ENCODE results near the gene PRDM16. TPM values are rescaled to one million over a fixed set of nuclear protein-coding genes. Genes with fewer than 3 reads are reported as not detected.

Gene PRDM16
- total RNA-seq, 1 experiment from 2014 or later: 6.1 TPM

DNA sequence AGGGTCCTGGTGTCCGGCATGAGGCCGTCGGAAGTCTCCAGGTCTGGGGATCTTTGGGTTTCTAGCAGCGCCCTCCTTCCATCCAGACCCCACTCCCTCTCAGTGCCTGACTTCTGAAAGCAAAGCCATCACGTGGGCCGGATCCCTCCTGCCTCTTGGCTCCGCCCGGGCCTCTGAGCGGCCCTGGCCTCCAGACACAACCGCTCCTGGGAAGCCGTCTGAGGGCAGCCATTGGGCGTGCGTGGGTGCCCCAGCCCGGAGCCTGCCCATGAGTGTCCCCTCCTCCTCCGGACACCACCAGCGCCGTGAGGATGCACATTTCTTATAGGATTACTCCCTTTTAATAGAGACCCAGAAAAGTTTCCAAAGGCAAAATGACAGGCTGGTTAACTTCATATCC is 248.5 kb downstream of the PRDM16 start (continued):
- TF ChIP-seq, protein P1, sequence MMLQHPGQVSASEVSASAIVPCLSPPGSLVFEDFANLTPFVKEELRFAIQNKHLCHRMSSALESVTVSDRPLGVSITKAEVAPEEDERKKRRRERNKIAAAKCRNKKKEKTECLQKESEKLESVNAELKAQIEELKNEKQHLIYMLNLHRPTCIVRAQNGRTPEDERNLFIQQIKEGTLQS (IDR thresholded peaks at IDR 0.05): no peak
- no peak for TF ChIP-seq JUND (IDR thresholded peaks at IDR 0.05)
- TF ChIP-seq, protein P2, sequence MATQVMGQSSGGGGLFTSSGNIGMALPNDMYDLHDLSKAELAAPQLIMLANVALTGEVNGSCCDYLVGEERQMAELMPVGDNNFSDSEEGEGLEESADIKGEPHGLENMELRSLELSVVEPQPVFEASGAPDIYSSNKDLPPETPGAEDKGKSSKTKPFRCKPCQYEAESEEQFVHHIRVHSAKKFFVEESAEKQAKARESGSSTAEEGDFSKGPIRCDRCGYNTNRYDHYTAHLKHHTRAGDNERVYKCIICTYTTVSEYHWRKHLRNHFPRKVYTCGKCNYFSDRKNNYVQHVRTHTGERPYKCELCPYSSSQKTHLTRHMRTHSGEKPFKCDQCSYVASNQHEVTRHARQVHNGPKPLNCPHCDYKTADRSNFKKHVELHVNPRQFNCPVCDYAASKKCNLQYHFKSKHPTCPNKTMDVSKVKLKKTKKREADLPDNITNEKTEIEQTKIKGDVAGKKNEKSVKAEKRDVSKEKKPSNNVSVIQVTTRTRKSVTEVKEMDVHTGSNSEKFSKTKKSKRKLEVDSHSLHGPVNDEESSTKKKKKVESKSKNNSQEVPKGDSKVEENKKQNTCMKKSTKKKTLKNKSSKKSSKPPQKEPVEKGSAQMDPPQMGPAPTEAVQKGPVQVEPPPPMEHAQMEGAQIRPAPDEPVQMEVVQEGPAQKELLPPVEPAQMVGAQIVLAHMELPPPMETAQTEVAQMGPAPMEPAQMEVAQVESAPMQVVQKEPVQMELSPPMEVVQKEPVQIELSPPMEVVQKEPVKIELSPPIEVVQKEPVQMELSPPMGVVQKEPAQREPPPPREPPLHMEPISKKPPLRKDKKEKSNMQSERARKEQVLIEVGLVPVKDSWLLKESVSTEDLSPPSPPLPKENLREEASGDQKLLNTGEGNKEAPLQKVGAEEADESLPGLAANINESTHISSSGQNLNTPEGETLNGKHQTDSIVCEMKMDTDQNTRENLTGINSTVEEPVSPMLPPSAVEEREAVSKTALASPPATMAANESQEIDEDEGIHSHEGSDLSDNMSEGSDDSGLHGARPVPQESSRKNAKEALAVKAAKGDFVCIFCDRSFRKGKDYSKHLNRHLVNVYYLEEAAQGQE (IDR thresholded peaks at IDR 0.05; ENCODE audit: low read depth): no peak
- no peak for TF ChIP-seq ZNF274 (IDR thresholded peaks at IDR 0.05; ENCODE audit: low read depth, low read length)
- TF ChIP-seq EZH2 (IDR thresholded peaks at IDR 0.05): no peak
- no peak for TF ChIP-seq EZH2phosphoT487 (IDR thresholded peaks at IDR 0.05; ENCODE audit: borderline replicate concordance)
- TF ChIP-seq CEBPB (IDR thresholded peaks at IDR 0.05; ENCODE audit: low read depth): no peak

DNA sequence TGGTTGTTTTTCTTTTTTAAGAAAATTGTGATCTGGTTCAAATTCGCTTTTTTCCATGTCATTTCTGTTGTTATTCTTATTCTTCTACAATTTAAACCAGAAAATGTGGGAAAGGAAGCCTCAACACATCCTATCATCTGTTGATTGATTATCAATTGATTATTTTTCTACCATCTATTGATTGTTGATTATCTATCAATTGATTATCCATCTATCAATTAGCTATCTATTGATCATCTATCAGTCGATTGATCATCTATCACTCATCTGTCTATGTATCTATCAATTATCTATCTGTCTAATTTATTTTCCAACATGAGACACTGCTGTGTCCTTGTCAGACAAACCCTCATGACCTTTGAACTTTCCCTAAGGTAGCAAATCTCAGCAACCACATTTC is 249.3 kb downstream of the PRDM16 start:
- no peak for ATAC-seq
- ChIA-PET POLR2A (no interaction called here), CTCF (no interaction called here), RAD21 (ENCODE audit: low non-redundant PET in 1 of 2, low total read pairs in 2 of 2, uncharacterized antibody in 2 of 2, unreplicated experiment in 2 of 2) (no interaction called here)
- H3K27ac ChIP-seq (ENCODE audit: low read depth, low read length): no peak overlapping the region
- H3K9ac ChIP-seq (ENCODE audit: low read length): no peak overlapping the region
- no peak overlapping the region for H2AFZ ChIP-seq (ENCODE audit: low read depth, low read length, poor library complexity, severe bottlenecking)
- no peaks in the 10 kb centered on the region for H3K9me2 ChIP-seq (ENCODE audit: insufficient read depth)
- H3K4me1 ChIP-seq (ENCODE audit: control insufficient read depth in 1 of 2, insufficient read depth in 2 of 2, low read length in 2 of 2): peaks cover 34 to 51% of the 10 kb centered on the region in 2 experiments
- BruUV-seq (replicated peaks): no TSS peak
- no peaks in the 10 kb centered on the region for H3K36me3 ChIP-seq (ENCODE audit: control insufficient read depth in 1 of 2, insufficient read depth in 2 of 2, low read length in 2 of 2)
- no peaks in the 10 kb centered on the region for H3K27me3 ChIP-seq (ENCODE audit: insufficient read depth, low read length)
- no peak for DNase-seq (ENCODE audit: low read depth, low spot score)
- no peak overlapping the region for H3K4me3 ChIP-seq (replicated peaks in 1 of 2; ENCODE audit: low read depth in 1 of 2, low read length in 2 of 2)
- intact Hi-C loops (cut with micrococcal nuclease): no loop called here
- H4K20me1 ChIP-seq (ENCODE audit: insufficient read depth): no peaks in the 10 kb centered on the region
- no peaks in the 10 kb centered on the region for H3K79me2 ChIP-seq (ENCODE audit: insufficient read depth, low read length)
- H3K4me2 ChIP-seq (ENCODE audit: low read length): no peak overlapping the region
- no peaks in the 10 kb centered on the region for H3K9me3 ChIP-seq (ENCODE audit: control insufficient read depth in 1 of 2, insufficient read depth in 1 of 2, low read depth in 1 of 2, low read length in 2 of 2)
- TF ChIP-seq POLR2AphosphoS5 (IDR thresholded peaks at IDR 0.05; ENCODE audit: low read depth, low read length): no peak
- TF ChIP-seq SP1 (IDR thresholded peaks at IDR 0.05; ENCODE audit: low read depth): no peak
- TF ChIP-seq POLR2A (IDR thresholded peaks at IDR 0.05; ENCODE audit: borderline replicate concordance, extremely low read depth, insufficient read depth, insufficient read length): no peak
- TF ChIP-seq ZFX (IDR thresholded peaks at IDR 0.05): no peak
- TF ChIP-seq, protein P2 (IDR thresholded peaks at IDR 0.05; ENCODE audit: low read depth): no peak
- TF ChIP-seq TCF7L2 (IDR thresholded peaks at IDR 0.05; ENCODE audit: borderline replicate concordance, extremely low read depth, insufficient read depth, insufficient read length): no peak
- no peak for TF ChIP-seq SRF (IDR thresholded peaks at IDR 0.05; ENCODE audit: low read depth)
- TF ChIP-seq CEBPB (IDR thresholded peaks at IDR 0.05; ENCODE audit: low read depth): no peak
- TF ChIP-seq, protein P3, sequence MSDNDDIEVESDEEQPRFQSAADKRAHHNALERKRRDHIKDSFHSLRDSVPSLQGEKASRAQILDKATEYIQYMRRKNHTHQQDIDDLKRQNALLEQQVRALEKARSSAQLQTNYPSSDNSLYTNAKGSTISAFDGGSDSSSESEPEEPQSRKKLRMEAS (IDR thresholded peaks at IDR 0.05): no peak
- no peak for TF ChIP-seq ZNF274 (IDR thresholded peaks at IDR 0.05; ENCODE audit: low read depth, low read length)
- TF ChIP-seq YY1 (IDR thresholded peaks at IDR 0.05; ENCODE audit: extremely low read depth, insufficient replicate concordance, low read depth, low read length): no peak
- no peak for TF ChIP-seq RAD21 (IDR thresholded peaks at IDR 0.05; ENCODE audit: low read depth)
- no peak for TF ChIP-seq EZH2 (IDR thresholded peaks at IDR 0.05)
- no peak for TF ChIP-seq SIN3A (IDR thresholded peaks at IDR 0.05; ENCODE audit: low read depth)
- no peak for TF ChIP-seq FOSL1 (IDR thresholded peaks at IDR 0.05; ENCODE audit: low read depth)
